Thyroid gland (tissue), 4 donors: ENCODE data around the gene NRIP3.
"Not testable (repeated sequence)": the region's sequence is repeated elsewhere in the genome, so short reads cannot be mapped to it uniquely, and the experiment has no call there.

ENCODE experiments used
- CTCF ChIP-seq, 6 experiments: fragments of 200-600 bp in 3 of 6; fragments of 450-650 bp in 3 of 6; sonication (generic) in 3 of 6; IDR thresholded peaks; one replicate each; pipeline ENCODE4 v1.5.1; 2016 to 2019; ENCODE audit warnings: antibody characterized with exemption in 6 of 6, mild to moderate bottlenecking in 2 of 6, inconsistent platforms in 1 of 6, moderate library complexity in 1 of 6
- POLR2A ChIP-seq, 2 donors: fragments of 450-650 bp; IDR thresholded peaks; one replicate each; pipeline ENCODE4 v1.6.1; 2017; ENCODE audit warnings: antibody characterized with exemption in 2 of 2, mild to moderate bottlenecking in 2 of 2, moderate library complexity in 1 of 2

DNA sequence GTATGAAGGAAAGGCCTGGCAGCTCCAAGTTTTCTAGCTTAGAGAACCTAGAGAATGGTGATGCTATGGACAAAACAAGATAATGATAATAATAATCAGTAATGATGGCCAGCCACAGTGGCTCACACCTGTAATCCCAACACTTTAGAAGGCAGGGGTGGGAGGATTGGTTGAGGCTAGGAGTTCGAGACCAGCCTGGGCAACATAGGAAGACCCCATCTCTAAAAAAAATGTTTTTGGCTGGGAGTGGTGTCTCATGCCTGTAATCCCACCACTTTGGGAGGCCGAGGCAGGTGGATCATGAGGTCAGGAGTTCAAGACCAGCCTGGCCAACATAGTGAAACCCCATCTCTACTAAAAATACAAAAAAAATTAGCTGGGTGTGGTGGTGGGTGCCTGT lies 68.0 kb downstream of the NRIP3 start:
- not testable (repeated sequence) for TF ChIP-seq CTCF, POLR2A (IDR thresholded peaks at IDR 0.05)
